H1 (cell line): ENCODE results near the gene IL31RA. TPM values are rescaled to one million over a fixed set of nuclear protein-coding genes. Genes with fewer than 3 reads are reported as not detected.

ENCODE experiments used
- CTCF ChIA-PET: fragments of 300-600 bp; sonication (Branson Sonifier 250); formaldehyde crosslinking; loops from one replicate; lab custom pipeline; 2021; ENCODE audit not compliant: partially characterized antibody; lab: Charles Lee
- POLR2A ChIA-PET: fragments of 300-600 bp; sonication (Branson Sonifier 250); formaldehyde crosslinking; loops from one replicate; lab custom pipeline; 2021; ENCODE audit warnings: inconsistent platforms; ENCODE audit not compliant: partially characterized antibody; lab: Charles Lee
- DNase-seq, 2 experiments: peaks; one replicate each; pipeline versions ENCODE4 v3.0.0 to v3.0.0-alpha.2; 2010 to 2022; ENCODE audit warnings: low spot score in 2 of 2, low read depth in 1 of 2, mixed read lengths in 1 of 2
- FAIRE-seq: peaks from 2 replicates; lab custom pipeline; 2011; peaks lifted over from hg19 to GRCh38; lab: Jason Lieb, UNC
- H2AFZ ChIP-seq: 2 replicates; pipeline ENCODE4 v1.8.1; 2012; ENCODE audit warnings: low read length, inconsistent platforms
- H2AK5ac ChIP-seq: 2 replicates; pipeline ENCODE4 v1.6.1; 2013; ENCODE audit warnings: low read depth, low read length
- H2BK120ac ChIP-seq: replicated peaks from 2 replicates; pipeline ENCODE3; 2013; ENCODE audit warnings: low read depth, low read length, inconsistent platforms
- H2BK12ac ChIP-seq: 2 replicates; pipeline ENCODE4 v1.6.1; 2013; ENCODE audit warnings: low read depth, low read length
- H2BK15ac ChIP-seq: 2 replicates; pipeline ENCODE4 v1.6.1; 2013; ENCODE audit warnings: low read length
- H2BK20ac ChIP-seq: 2 replicates; pipeline ENCODE4 v1.6.1; 2013; ENCODE audit warnings: low read length
- H2BK5ac ChIP-seq: 2 replicates; pipeline ENCODE4 v1.6.1; 2013; ENCODE audit warnings: low read depth, low read length
- H3K14ac ChIP-seq: 2 replicates; pipeline ENCODE4 v1.6.1; 2013; ENCODE audit warnings: inconsistent platforms; ENCODE audit not compliant: insufficient read length
- H3K18ac ChIP-seq: 2 replicates; pipeline ENCODE4 v1.6.1; 2013; ENCODE audit warnings: low read length; ENCODE audit errors: extremely low read depth
- H3K23ac ChIP-seq: 2 replicates; pipeline ENCODE4 v1.6.1; 2013; ENCODE audit warnings: inconsistent platforms; ENCODE audit not compliant: insufficient read length
- H3K23me2 ChIP-seq: 2 replicates; pipeline ENCODE4 v1.6.1; 2013; ENCODE audit warnings: low read depth, low read length
- H3K27ac ChIP-seq: 2 replicates; pipeline ENCODE4 v1.6.1; 2011; ENCODE audit warnings: low read depth, low read length, inconsistent platforms
- H3K27me3 ChIP-seq, 4 experiments: replicated peaks in 1 of 4; 1 replicate in 1 of 4; 2 replicates in 3 of 4; pipeline versions ENCODE4 v1.6.1 to v1.8.1; 2011 to 2013; ENCODE audit warnings: low read length in 3 of 4, mild to moderate bottlenecking in 3 of 4, inconsistent platforms in 2 of 4, mixed read lengths in 2 of 4, moderate library complexity in 1 of 4; ENCODE audit not compliant: control insufficient read depth in 3 of 4, insufficient read depth in 3 of 4; ENCODE audit errors: extremely low read depth in 1 of 4
- H3K36me3 ChIP-seq, 4 experiments: 2 replicates each; pipeline versions ENCODE4 v1.6.1 to v1.8.1; 2011 to 2013; ENCODE audit warnings: mild to moderate bottlenecking in 4 of 4, low read length in 3 of 4, moderate library complexity in 2 of 4, control low read depth in 1 of 4, inconsistent platforms in 1 of 4; ENCODE audit not compliant: insufficient read depth in 4 of 4, control insufficient read depth in 2 of 4
- H3K4ac ChIP-seq: replicated peaks from 2 replicates; pipeline ENCODE3; 2013; ENCODE audit warnings: low read length, low read depth, mixed read lengths, inconsistent platforms; ENCODE audit not compliant: insufficient read length
- H3K4me1 ChIP-seq, 4 experiments: replicated peaks in 1 of 4; 1 replicate in 1 of 4; 2 replicates in 3 of 4; pipeline versions ENCODE4 v1.6.1 to v1.8.1; 2011 to 2013; ENCODE audit warnings: low read length in 3 of 4, inconsistent platforms in 2 of 4, mixed read lengths in 1 of 4; ENCODE audit not compliant: insufficient read depth in 4 of 4, control insufficient read depth in 3 of 4
- H3K4me2 ChIP-seq, 2 experiments: 2 replicates each; pipeline versions ENCODE4 v1.6.1 to v1.8.1; 2011 to 2013; ENCODE audit warnings: low read depth in 2 of 2, low read length in 2 of 2, control low read depth in 1 of 2, inconsistent platforms in 1 of 2, mild to moderate bottlenecking in 1 of 2; ENCODE audit not compliant: insufficient read depth in 1 of 2
- H3K4me3 ChIP-seq, 4 experiments: fragments of 200-600, 300-600 bp in 1 of 4; sonication (generic), shearing (Covaris generic), sonication (Bioruptor Twin) in 1 of 4; 2 replicates each; pipeline versions ENCODE4 v1.5.1 to v1.8.1; 2011 to 2016; ENCODE audit warnings: low read length in 4 of 4, low read depth in 3 of 4, control low read depth in 2 of 4, inconsistent platforms in 2 of 4, mild to moderate bottlenecking in 2 of 4, mixed read lengths in 1 of 4, moderate library complexity in 1 of 4; ENCODE audit not compliant: insufficient read depth in 2 of 4; ENCODE audit errors: extremely low read depth in 1 of 4
- H3K56ac ChIP-seq: replicated peaks from 2 replicates; pipeline ENCODE3; 2013; ENCODE audit warnings: low read depth, mild to moderate bottlenecking, mixed read lengths, low read length, inconsistent platforms; ENCODE audit not compliant: insufficient read length
- H3K79me1 ChIP-seq: 2 replicates; pipeline ENCODE4 v1.6.1; 2013; ENCODE audit warnings: low read depth, low read length, control low read depth
- H3K79me2 ChIP-seq, 2 experiments: 2 replicates each; pipeline versions ENCODE4 v1.6.1 to v1.8.1; 2012 to 2013; ENCODE audit warnings: low read length in 2 of 2, mild to moderate bottlenecking in 2 of 2, inconsistent platforms in 1 of 2; ENCODE audit not compliant: insufficient read depth in 2 of 2, control insufficient read depth in 1 of 2
- H3K9ac ChIP-seq, 4 experiments: replicated peaks in 1 of 4; 1 replicate in 1 of 4; 2 replicates in 3 of 4; pipeline versions ENCODE4 v1.6.1 to v1.8.1; 2011 to 2013; ENCODE audit warnings: low read depth in 3 of 4, low read length in 3 of 4, control low read depth in 2 of 4, mild to moderate bottlenecking in 2 of 4, moderate library complexity in 2 of 4, inconsistent platforms in 1 of 4; ENCODE audit errors: extremely low read depth in 1 of 4
- H3K9me3 ChIP-seq, 2 experiments: 2 replicates each; pipeline versions ENCODE4 v1.6.1 to v1.8.1; 2012 to 2013; ENCODE audit warnings: mild to moderate bottlenecking in 2 of 2, moderate library complexity in 2 of 2, control low read depth in 1 of 2, inconsistent platforms in 1 of 2, low read depth in 1 of 2, low read length in 1 of 2, mixed read lengths in 1 of 2; ENCODE audit not compliant: insufficient read depth in 2 of 2
- H4K20me1 ChIP-seq, 2 experiments: replicated peaks in 1 of 2; 2 replicates each; pipeline versions ENCODE3 to v1.8.1; 2011 to 2013; ENCODE audit warnings: inconsistent platforms in 2 of 2, low read length in 2 of 2, mild to moderate bottlenecking in 1 of 2; ENCODE audit not compliant: insufficient read depth in 2 of 2, control insufficient read depth in 1 of 2
- H4K5ac ChIP-seq: 2 replicates; pipeline ENCODE4 v1.6.1; 2013; ENCODE audit warnings: low read length, low read depth, mixed read lengths, inconsistent platforms; ENCODE audit not compliant: insufficient read length
- H4K8ac ChIP-seq: 2 replicates; pipeline ENCODE4 v1.8.0; 2013; ENCODE audit warnings: mild to moderate bottlenecking, moderate library complexity, low read length, inconsistent platforms; ENCODE audit not compliant: insufficient read depth; ENCODE audit errors: extremely low read depth
- H4K91ac ChIP-seq: replicated peaks from 2 replicates; pipeline ENCODE3; 2013; ENCODE audit warnings: low read length, mixed read lengths, inconsistent platforms; ENCODE audit not compliant: insufficient read length
- BCL11A ChIP-seq, 2 experiments: IDR thresholded peaks; one replicate each; pipeline ENCODE4 v1.6.1; 2011; ENCODE audit warnings: low read depth in 2 of 2, low read length in 2 of 2, mild to moderate bottlenecking in 2 of 2
- CBX5 ChIP-seq: fragments of 300-800, 300-1000 bp; sonication (generic); IDR thresholded peaks from 2 replicates; pipeline ENCODE4 v1.7.1; 2016; ENCODE audit warnings: antibody characterized with exemption, low read length, low read depth
- CBX8 ChIP-seq: fragments of 300-800, 300-1000 bp; sonication (generic); IDR thresholded peaks from 2 replicates; pipeline ENCODE4 v1.7.1; 2016; ENCODE audit warnings: low read depth, low read length, borderline replicate concordance
- CHD2 ChIP-seq: IDR thresholded peaks from 2 replicates; pipeline ENCODE4 v1.6.1; 2012; ENCODE audit warnings: low read length, improper control_type of control experiment
- GABPA ChIP-seq: IDR thresholded peaks from 2 replicates; pipeline ENCODE4 v1.6.1; 2011; ENCODE audit warnings: mild to moderate bottlenecking, low read length, moderate library complexity, borderline replicate concordance; ENCODE audit not compliant: insufficient read depth
- JUND ChIP-seq: IDR thresholded peaks from 2 replicates; pipeline ENCODE4 v1.6.1; 2011; ENCODE audit warnings: mild to moderate bottlenecking, improper control_type of control experiment, low read length
- KDM1A ChIP-seq: fragments of 200-600, 300-600 bp; sonication (generic); IDR thresholded peaks from 2 replicates; pipeline ENCODE4 v1.7.1; 2016; ENCODE audit warnings: mild to moderate bottlenecking, low read length, borderline replicate concordance
- POLR2A ChIP-seq, 2 experiments: IDR thresholded peaks; 1 replicate in 1 of 2; 2 replicates in 1 of 2; pipeline ENCODE4 v1.6.1; 2011; ENCODE audit warnings: low read depth in 2 of 2, low read length in 2 of 2, mild to moderate bottlenecking in 2 of 2; ENCODE audit errors: control extremely low read depth in 1 of 2
- POLR2AphosphoS5 ChIP-seq: IDR thresholded peaks from 2 replicates; pipeline ENCODE4 v1.6.1; 2011; ENCODE audit warnings: low read depth, low read length
- TBP ChIP-seq: IDR thresholded peaks from 2 replicates; pipeline ENCODE4 v1.6.1; 2011; ENCODE audit warnings: low read depth, low read length, improper control_type of control experiment
- USF2 ChIP-seq: IDR thresholded peaks from 2 replicates; pipeline ENCODE4 v1.6.1; 2011; ENCODE audit warnings: low read length, improper control_type of control experiment
- WGBS, 2 experiments: shearing (Covaris generic) in 1 of 2; methylation state at CpG; one replicate each; pipeline versions ENCODE4 v1.1.6 to v1.1.7; 2013 to 2015; ENCODE audit warnings: low lambda C conversion rate in 2 of 2, mixed read lengths in 2 of 2, inconsistent platforms in 1 of 2, low coverage in 1 of 2, missing lambda C conversion rate in 1 of 2; ENCODE audit not compliant: insufficient replicate concordance in 2 of 2, insufficient coverage in 1 of 2, insufficient read length in 1 of 2; ENCODE audit errors: extremely low coverage in 1 of 2, missing lambda C conversion rate in 1 of 2; 5-methylcytosine and 5-hydroxymethylcytosine counted together
- polyA plus RNA-seq, 7 experiments: library from polyadenylated mRNA; depleted of rRNA in 3 of 7; stranded (reverse) in 5 of 7; unstranded in 2 of 7; fragments of >200 nt in 5 of 7; fragments of 200-250 nt in 2 of 7; gene quantifications; 1 replicate in 5 of 7; 2 replicates in 1 of 7; 4 replicates in 1 of 7; pipeline versions ENCODE4 v1.2.1 to v1.2.3, GENCODE V29; 2011 to 2013; ENCODE audit warnings: missing spikeins in 2 of 7, mixed read lengths in 2 of 7
- total RNA-seq: library from RNA; stranded (reverse); fragmentation: NEBNext Ultra II Directional; extraction: Animal tissue kit (Norgen Biotek cat#: 25700); gene quantifications from 2 replicates; pipeline ENCODE4 v1.2.1, GENCODE V29; 2021

The IL31RA gene
- total and polyA plus RNA-seq, 2 of the 8 experiments (the other 6 are each of a cell fraction or from before 2014, with no cell fraction given): not detected

GRCh38 chr5:55853041-55853670 is 2.0 kb downstream of the IL31RA start:
- Histone ChIP-seq H3K56ac (no peak overlapping the region), H4K5ac (no peak overlapping the region), H2BK12ac (no peak overlapping the region), H4K91ac (no peak overlapping the region), H3K9ac (no peak overlapping the region), H3K79me2 (no peaks in the 10 kb centered on the region), H3K4ac (no peak overlapping the region), H3K18ac (no peak overlapping the region), H3K23ac (no peak overlapping the region), H3K27me3 (no peaks in the 10 kb centered on the region), H3K4me2 (no peak overlapping the region), H2BK20ac (no peak overlapping the region), H3K9me3 (no peaks in the 10 kb centered on the region), H4K8ac (no peak overlapping the region), H2AK5ac (no peak overlapping the region), H2AFZ (no peak overlapping the region), H3K4me1 (no peaks in the 10 kb centered on the region), H3K4me3 (no peak overlapping the region), H4K20me1 (no peaks in the 10 kb centered on the region), H2BK15ac (no peak overlapping the region), H2BK120ac (no peak overlapping the region), H3K27ac (no peak overlapping the region), H3K23me2 (no peaks in the 10 kb centered on the region)
- ChIA-PET POLR2A (no interaction called here), CTCF (no interaction called here)
- DNase-seq (no peak), FAIRE-seq (no peak)
- WGBS, 2 experiments: 92% methylated on average over 3 of the region's 3 CpGs; no CpG with 5 or more reads in 1 of the 2 experiments
- no peak for TF ChIP-seq JUND
- TF ChIP-seq CHD2: no peak
- TF ChIP-seq CBX5: no peak
- TF ChIP-seq BCL11A (IDR thresholded peaks at IDR 0.05; ENCODE audit: low read depth in 2 of 2, low read length in 2 of 2): no peak
- TF ChIP-seq CBX8: no peak
- TF ChIP-seq POLR2A (IDR thresholded peaks at IDR 0.05; ENCODE audit: control extremely low read depth in 1 of 2, low read depth in 2 of 2, low read length in 2 of 2): no peak
- TF ChIP-seq POLR2AphosphoS5: no peak
- no peak for TF ChIP-seq USF2
- no peak for TF ChIP-seq KDM1A
- no peak for TF ChIP-seq TBP
- TF ChIP-seq GABPA: no peak
- TF ChIP-seq, all 59 proteins: peak for 0
- Histone ChIP-seq H3K79me1 (no peaks in the 10 kb centered on the region), H3K14ac (no peak overlapping the region), H2BK5ac (no peak overlapping the region), H3K36me3 (no peaks in the 10 kb centered on the region)
